ENCODE measurements around the gene SIK2. TPM values are rescaled to one million over a fixed set of nuclear protein-coding genes. Genes with fewer than 3 reads are reported as not detected.

The SIK2 gene
- total and polyA plus RNA-seq, 2 donors (not counting 1 experiment from before 2014, with no cell fraction given): 4.9 to 21.8 TPM

DNA sequence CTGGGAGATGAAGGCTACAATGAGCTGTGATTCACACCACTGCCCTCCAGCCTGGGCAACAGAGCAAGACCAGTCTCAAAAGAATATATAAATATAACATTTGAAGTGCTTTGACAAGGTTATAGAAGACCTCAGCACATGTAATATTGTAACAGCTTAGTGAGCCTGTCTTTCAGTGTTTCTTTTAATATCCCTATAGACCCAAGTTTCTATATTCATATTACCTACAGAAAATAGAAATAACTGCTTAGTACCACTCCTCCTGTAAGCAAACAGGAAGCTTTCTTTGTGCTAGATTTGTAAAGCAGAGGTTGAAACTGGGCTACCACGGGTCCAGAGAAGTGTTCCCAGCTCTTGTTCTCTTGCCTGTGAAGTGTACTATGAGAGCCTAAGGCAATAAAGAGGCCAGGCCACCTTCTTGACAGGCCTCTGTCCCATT lies 95.7 kb downstream of the SIK2 start:
- ChIA-PET POLR2A (no interaction called here), CTCF (no interaction called here)
- H2AFZ ChIP-seq (ENCODE audit: insufficient read depth, low read depth, low read length, poor library complexity, severe bottlenecking): no peak overlapping the region
- H3K9ac ChIP-seq (ENCODE audit: low read length): no peak overlapping the region
- no peaks in the 10 kb centered on the region for H4K20me1 ChIP-seq (ENCODE audit: control insufficient read depth, insufficient read depth, low read length, poor library complexity, severe bottlenecking)
- DNase-seq: no peak
- H3K9me3 ChIP-seq (ENCODE audit: control extremely low read depth in 1 of 3, control insufficient read depth in 2 of 3, insufficient read depth in 1 of 3, low read length in 2 of 3): no peaks in the 10 kb centered on the region
- H3K27ac Mint-ChIP-seq: no peak overlapping the region
- H3K4me3 Mint-ChIP-seq: no peak overlapping the region
- H3K27ac ChIP-seq (ENCODE audit: low read length in 2 of 2): no peak overlapping the region
- H3K4me3 ChIP-seq (ENCODE audit: control extremely low read depth in 1 of 5, extremely low read depth in 1 of 5, insufficient read depth in 1 of 5, low read depth in 2 of 5, low read length in 4 of 5): no peak overlapping the region
- intact Hi-C loops (cut with micrococcal nuclease): no loop called here
- H3K36me3 ChIP-seq (replicated peaks in 1 of 2; ENCODE audit: control extremely low read depth in 1 of 2, control insufficient read depth in 1 of 2, extremely low read depth in 1 of 2, insufficient read depth in 2 of 2, low read length in 1 of 2): peaks cover 0 to 9% of the 10 kb centered on the region in 2 experiments
- TF ChIP-seq CTCF (IDR thresholded peaks at IDR 0.05) (no peak), EZH2 (IDR thresholded peaks at IDR 0.05; ENCODE audit: borderline replicate concordance, insufficient read depth, low read depth, low read length, poor library complexity, severe bottlenecking) (no peak)
- H3K4me1 Mint-ChIP-seq: peaks cover 18% of the 10 kb centered on the region
- no peaks in the 10 kb centered on the region for H3K27me3 ChIP-seq (replicated peaks in 1 of 4; ENCODE audit: control extremely low read depth in 1 of 4, control insufficient read depth in 3 of 4, insufficient read depth in 4 of 4, low read length in 3 of 4)
- no peak overlapping the region for H3K4me2 ChIP-seq (replicated peaks; ENCODE audit: low read depth, low read length, poor library complexity, severe bottlenecking)
- no peaks in the 10 kb centered on the region for H3K9me3 Mint-ChIP-seq (ENCODE audit: insufficient read depth)
- no peaks in the 10 kb centered on the region for H3K79me2 ChIP-seq (ENCODE audit: control insufficient read depth, insufficient read depth, low read length)
- H3K4me1 ChIP-seq (ENCODE audit: control insufficient read depth in 2 of 2, insufficient read depth in 2 of 2, low read length in 2 of 2): no peaks in the 10 kb centered on the region
- H3K27me3 Mint-ChIP-seq: no peaks in the 10 kb centered on the region
- ATAC-seq (ENCODE audit: low read depth): no peak
- WGBS (ENCODE audit: insufficient coverage): no CpG with 5 or more reads among the region's 1 CpG

DNA sequence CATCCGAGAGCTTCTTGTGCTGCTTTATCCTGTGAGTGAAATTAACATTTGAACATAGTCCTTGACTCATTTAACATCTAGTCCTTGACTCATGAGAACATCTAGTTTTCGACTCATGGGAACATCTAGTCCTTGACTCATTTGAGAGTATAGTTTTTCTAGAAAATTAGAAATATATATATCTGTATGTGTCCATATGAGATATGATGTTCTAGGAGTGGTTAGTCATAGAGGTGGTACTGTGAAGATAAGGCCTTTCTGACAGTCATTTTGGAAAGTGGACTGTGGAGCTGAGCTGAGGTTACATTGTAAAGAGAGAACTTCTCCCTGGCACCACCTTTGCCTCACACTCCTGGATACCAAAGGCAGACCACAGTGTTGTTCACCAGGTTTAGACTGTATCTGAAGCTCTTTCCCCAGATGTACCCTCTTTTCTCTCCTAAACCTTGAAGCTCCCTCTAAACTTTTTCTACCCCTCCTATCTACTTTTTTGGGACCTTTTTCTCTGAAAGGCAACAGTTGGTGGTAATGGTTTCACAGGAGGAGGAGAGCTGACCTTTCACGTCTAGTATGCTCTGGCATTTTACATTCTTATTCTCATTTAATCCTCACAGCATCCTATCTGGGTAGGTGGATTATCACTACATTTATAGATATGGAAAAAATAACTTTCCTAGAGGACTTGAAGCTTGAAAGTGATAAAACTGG lies 96.8 kb downstream of the SIK2 start:
- Histone ChIP-seq H3K27me3 (replicated peaks in 1 of 4; ENCODE audit: control extremely low read depth in 1 of 4, control insufficient read depth in 3 of 4, insufficient read depth in 4 of 4, low read length in 3 of 4) (no peaks in the 10 kb centered on the region), H3K4me3 (ENCODE audit: control extremely low read depth in 1 of 5, extremely low read depth in 1 of 5, insufficient read depth in 1 of 5, low read depth in 2 of 5, low read length in 4 of 5) (no peak overlapping the region), H3K79me2 (ENCODE audit: control insufficient read depth, insufficient read depth, low read length) (no peaks in the 10 kb centered on the region), H3K9ac (ENCODE audit: low read length) (no peak overlapping the region), H2AFZ (ENCODE audit: insufficient read depth, low read depth, low read length, poor library complexity, severe bottlenecking) (no peak overlapping the region), H3K27ac (ENCODE audit: low read length in 2 of 2) (no peak overlapping the region), H3K9me3 (ENCODE audit: control extremely low read depth in 1 of 3, control insufficient read depth in 2 of 3, insufficient read depth in 1 of 3, low read length in 2 of 3) (no peaks in the 10 kb centered on the region), H3K4me1 (ENCODE audit: control insufficient read depth in 2 of 2, insufficient read depth in 2 of 2, low read length in 2 of 2) (no peaks in the 10 kb centered on the region), H4K20me1 (ENCODE audit: control insufficient read depth, insufficient read depth, low read length, poor library complexity, severe bottlenecking) (no peaks in the 10 kb centered on the region), H3K4me2 (replicated peaks; ENCODE audit: low read depth, low read length, poor library complexity, severe bottlenecking) (no peak overlapping the region), H3K36me3 (replicated peaks in 1 of 2; ENCODE audit: control extremely low read depth in 1 of 2, control insufficient read depth in 1 of 2, extremely low read depth in 1 of 2, insufficient read depth in 2 of 2, low read length in 1 of 2) (peaks cover 0 to 17% of the 10 kb centered on the region in 2 experiments)
- POLR2A ChIA-PET: no interaction called here
- H3K4me3 Mint-ChIP-seq: no peak overlapping the region
- H3K9me3 Mint-ChIP-seq (ENCODE audit: insufficient read depth): no peaks in the 10 kb centered on the region
- ATAC-seq (ENCODE audit: low read depth): no peak
- CTCF ChIA-PET: interaction anchor here (0.5 to 1.1 kb wide), 3 partner anchors 48 to 274 kb away, joined by 3 to 5 read pairs (median 4); no protein-coding TSS in a partner anchor
- H3K27me3 Mint-ChIP-seq: no peaks in the 10 kb centered on the region
- no peak for TF ChIP-seq CTCF (IDR thresholded peaks at IDR 0.05)
- no peak for TF ChIP-seq EZH2 (IDR thresholded peaks at IDR 0.05; ENCODE audit: borderline replicate concordance, insufficient read depth, low read depth, low read length, poor library complexity, severe bottlenecking)
- no peak for DNase-seq
- no CpG with 5 or more reads among the region's 3 CpGs for WGBS (ENCODE audit: insufficient coverage)
- intact Hi-C loops (cut with micrococcal nuclease): no loop called here
- peaks cover 18% of the 10 kb centered on the region for H3K4me1 Mint-ChIP-seq
- H3K27ac Mint-ChIP-seq: no peak overlapping the region
